GM18505 (cell line): ENCODE measurements around the gene ZNF181.

Experiments used
- ATAC-seq: cut with Tn5 transposase; IDR thresholded peaks from one replicate; pipeline ENCODE4 v1.9.1; 2021; ENCODE audit not compliant: unreplicated experiment
- POLR2A ChIP-seq: IDR thresholded peaks from 4 replicates; pipeline ENCODE4 v1.6.1; 2011; ENCODE audit warnings: borderline replicate concordance; ENCODE audit not compliant: insufficient read depth, insufficient read length; ENCODE audit errors: extremely low read depth

ZNF181 gene

GRCh38 chr19:34774857-34775256, 40.8 kb downstream of the ZNF181 start:
- TF ChIP-seq POLR2A: no peak
- no peak for ATAC-seq

GRCh38 chr19:34778342-34778741, 44.3 kb downstream of the ZNF181 start:
- ATAC-seq: no peak
- TF ChIP-seq POLR2A: no peak

GRCh38 chr19:34779652-34780051, 45.6 kb downstream of the ZNF181 start:
- no peak for TF ChIP-seq POLR2A
- no peak for ATAC-seq

- ATAC-seq: no peak
- TF ChIP-seq POLR2A: no peak
These were observed 52.2 kb downstream of the ZNF181 start for GRCh38 chr19:34786236-34786635.

GRCh38 chr19:34787059-34787824, 53.2 kb downstream of the ZNF181 start:
- no peak for TF ChIP-seq POLR2A
- ATAC-seq: no peak

GRCh38 chr19:34788074-34788473, 54.0 kb downstream of the ZNF181 start:
- TF ChIP-seq POLR2A: no peak
- no peak for ATAC-seq

GRCh38 chr19:34793565-34793964, 59.5 kb downstream of the ZNF181 start:
- no peak for ATAC-seq
- TF ChIP-seq POLR2A: no peak

- no peak for TF ChIP-seq POLR2A
- no peak for ATAC-seq
These were observed 60.3 kb downstream of the ZNF181 start for GRCh38 chr19:34794066-34794960.
